Measurements from ENCODE around the gene STARD13.

DNA sequence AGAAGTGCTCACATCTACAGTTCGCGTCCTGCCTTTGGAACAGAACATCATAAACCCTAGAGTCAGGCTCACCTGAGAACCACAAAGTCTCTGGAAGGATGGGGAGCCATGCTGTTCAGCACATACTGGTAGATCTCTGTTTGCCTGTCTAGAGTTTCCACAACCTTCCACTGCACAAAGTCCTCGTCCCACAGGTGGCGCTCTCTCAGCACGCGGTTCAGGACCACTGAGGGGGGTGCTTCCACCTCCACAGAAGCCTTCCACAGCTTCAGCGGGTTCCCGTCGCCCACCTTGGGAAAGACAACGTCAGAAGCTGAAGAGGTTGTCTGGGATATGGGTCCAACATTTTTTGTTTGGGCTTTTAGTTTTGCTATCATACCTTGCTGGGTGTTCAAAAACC, 175.8 kb downstream of the STARD13 start:
- TF ChIP-seq, protein P1, sequence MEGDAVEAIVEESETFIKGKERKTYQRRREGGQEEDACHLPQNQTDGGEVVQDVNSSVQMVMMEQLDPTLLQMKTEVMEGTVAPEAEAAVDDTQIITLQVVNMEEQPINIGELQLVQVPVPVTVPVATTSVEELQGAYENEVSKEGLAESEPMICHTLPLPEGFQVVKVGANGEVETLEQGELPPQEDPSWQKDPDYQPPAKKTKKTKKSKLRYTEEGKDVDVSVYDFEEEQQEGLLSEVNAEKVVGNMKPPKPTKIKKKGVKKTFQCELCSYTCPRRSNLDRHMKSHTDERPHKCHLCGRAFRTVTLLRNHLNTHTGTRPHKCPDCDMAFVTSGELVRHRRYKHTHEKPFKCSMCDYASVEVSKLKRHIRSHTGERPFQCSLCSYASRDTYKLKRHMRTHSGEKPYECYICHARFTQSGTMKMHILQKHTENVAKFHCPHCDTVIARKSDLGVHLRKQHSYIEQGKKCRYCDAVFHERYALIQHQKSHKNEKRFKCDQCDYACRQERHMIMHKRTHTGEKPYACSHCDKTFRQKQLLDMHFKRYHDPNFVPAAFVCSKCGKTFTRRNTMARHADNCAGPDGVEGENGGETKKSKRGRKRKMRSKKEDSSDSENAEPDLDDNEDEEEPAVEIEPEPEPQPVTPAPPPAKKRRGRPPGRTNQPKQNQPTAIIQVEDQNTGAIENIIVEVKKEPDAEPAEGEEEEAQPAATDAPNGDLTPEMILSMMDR (IDR thresholded peaks at IDR 0.05; ENCODE audit: insufficient read depth, low read length, poor library complexity, severe bottlenecking), result peak; percentile 66
- TF ChIP-seq EZH2phosphoT487 (conservative IDR thresholded peaks at IDR 0.05; ENCODE audit: low read length), result no peak
